ENCODE measurements around the gene PRKN.
"Not testable (repeated sequence)": the region's sequence is repeated elsewhere in the genome, so short reads cannot be mapped to it uniquely, and the experiment has no call there.

PRKN gene

GRCh38 chr6:162701551-162701950, 26.0 kb downstream of the PRKN start:
- Mint-ChIP-seq H3K9me3 (ENCODE audit: low read depth) (no peaks in the 10 kb centered on the region), H3K27ac (no peak overlapping the region), H3K4me3 (no peak overlapping the region), H3K36me3 (peaks cover 9% of the 10 kb centered on the region), H3K27me3 (no peaks in the 10 kb centered on the region), H3K4me1 (ENCODE audit: low read depth) (no peaks in the 10 kb centered on the region)

DNA sequence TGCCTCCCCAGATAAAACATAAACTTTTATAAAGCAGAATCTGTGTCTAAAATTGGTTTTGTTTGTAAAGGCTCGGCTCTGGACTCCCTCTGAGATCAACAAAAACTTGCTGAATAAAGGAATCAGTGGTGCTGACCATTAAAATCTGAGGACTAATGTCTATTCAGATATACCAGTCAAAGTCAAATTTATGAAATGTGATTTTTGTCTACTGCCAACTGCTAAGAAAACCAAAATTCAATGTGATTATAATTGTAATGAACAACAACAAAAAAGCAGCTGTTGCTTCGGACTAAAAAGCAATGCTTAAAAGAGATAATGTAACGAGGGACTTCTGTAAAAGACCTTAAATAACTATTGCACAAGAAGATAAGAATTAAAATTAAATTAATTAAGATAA, 26.6 kb downstream of the PRKN start:
- Mint-ChIP-seq H3K9me3 (ENCODE audit: low read depth) (no peaks in the 10 kb centered on the region), H3K27me3 (no peaks in the 10 kb centered on the region), H3K4me3 (no peak overlapping the region), H3K36me3 (peaks cover 9% of the 10 kb centered on the region), H3K4me1 (ENCODE audit: low read depth) (no peaks in the 10 kb centered on the region), H3K27ac (no peak overlapping the region)

- no peaks in the 10 kb centered on the region for H3K9me3 Mint-ChIP-seq (ENCODE audit: low read depth)
- no peak overlapping the region for H3K27ac Mint-ChIP-seq
- H3K36me3 Mint-ChIP-seq = peaks cover 6% of the 10 kb centered on the region
- no peak overlapping the region for H3K4me3 Mint-ChIP-seq
- H3K4me1 Mint-ChIP-seq (ENCODE audit: low read depth) = no peaks in the 10 kb centered on the region
- no peaks in the 10 kb centered on the region for H3K27me3 Mint-ChIP-seq
These were observed 27.6 kb downstream of the PRKN start for GRCh38 chr6:162699961-162700360.

GRCh38 chr6:162698440-162698839, 29.1 kb downstream of the PRKN start:
- Mint-ChIP-seq H3K27ac (no peak overlapping the region), H3K36me3 (peaks cover 4% of the 10 kb centered on the region)

DNA sequence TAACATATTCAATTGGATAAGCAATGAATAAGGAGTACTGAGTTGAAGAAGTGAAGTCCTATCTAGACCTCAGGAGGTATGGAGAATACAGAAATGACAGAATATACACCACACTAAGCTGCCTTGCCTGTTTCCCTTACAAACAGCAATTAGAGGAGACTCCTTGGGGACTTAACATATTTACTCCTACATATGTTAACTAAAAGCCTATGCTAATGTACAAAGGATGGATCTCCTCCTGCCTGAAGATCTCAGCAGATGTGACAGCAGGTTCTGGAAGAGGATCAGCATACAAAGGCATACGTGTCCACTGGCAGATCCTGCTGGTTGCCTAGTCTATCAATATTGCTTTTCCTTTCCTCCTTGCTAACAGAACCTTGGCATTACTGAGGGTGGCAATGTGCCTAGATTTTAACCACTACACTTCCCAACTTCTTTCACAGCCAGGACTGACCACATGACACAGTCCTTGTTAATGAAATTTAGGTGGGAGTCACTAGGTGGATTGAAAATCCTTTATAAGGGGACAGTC, 29.6 kb downstream of the PRKN start:
- H3K4me3 Mint-ChIP-seq = no peak overlapping the region
- H3K9me3 Mint-ChIP-seq (ENCODE audit: low read depth) = no peaks in the 10 kb centered on the region
- H3K36me3 Mint-ChIP-seq = peaks cover 6% of the 10 kb centered on the region
- no peaks in the 10 kb centered on the region for H3K27me3 Mint-ChIP-seq
- H3K4me1 Mint-ChIP-seq (ENCODE audit: low read depth) = no peaks in the 10 kb centered on the region
- no peak overlapping the region for H3K27ac Mint-ChIP-seq

More at GRCh38 chr6:162698440-162698839, 29.1 kb downstream of the PRKN start:
- no peaks in the 10 kb centered on the region for H3K4me1 Mint-ChIP-seq (ENCODE audit: low read depth)
- no peaks in the 10 kb centered on the region for H3K27me3 Mint-ChIP-seq
- H3K9me3 Mint-ChIP-seq (ENCODE audit: low read depth) = no peaks in the 10 kb centered on the region
- no peak overlapping the region for H3K4me3 Mint-ChIP-seq

- Mint-ChIP-seq H3K27me3 (no peaks in the 10 kb centered on the region), H3K9me3 (ENCODE audit: low read depth) (no peaks in the 10 kb centered on the region), H3K4me3 (no peak overlapping the region), H3K36me3 (peaks cover 8% of the 10 kb centered on the region), H3K27ac (no peak overlapping the region), H3K4me1 (ENCODE audit: low read depth) (no peaks in the 10 kb centered on the region)
These were observed 37.4 kb downstream of the PRKN start for GRCh38 chr6:162690158-162690557.

GRCh38 chr6:162688751-162689345, 38.7 kb downstream of the PRKN start:
- Mint-ChIP-seq H3K4me1 (ENCODE audit: low read depth) (no peaks in the 10 kb centered on the region), H3K4me3 (no peak overlapping the region), H3K9me3 (ENCODE audit: low read depth) (no peaks in the 10 kb centered on the region), H3K27me3 (no peaks in the 10 kb centered on the region), H3K36me3 (peaks cover 8% of the 10 kb centered on the region), H3K27ac (no peak overlapping the region)

DNA sequence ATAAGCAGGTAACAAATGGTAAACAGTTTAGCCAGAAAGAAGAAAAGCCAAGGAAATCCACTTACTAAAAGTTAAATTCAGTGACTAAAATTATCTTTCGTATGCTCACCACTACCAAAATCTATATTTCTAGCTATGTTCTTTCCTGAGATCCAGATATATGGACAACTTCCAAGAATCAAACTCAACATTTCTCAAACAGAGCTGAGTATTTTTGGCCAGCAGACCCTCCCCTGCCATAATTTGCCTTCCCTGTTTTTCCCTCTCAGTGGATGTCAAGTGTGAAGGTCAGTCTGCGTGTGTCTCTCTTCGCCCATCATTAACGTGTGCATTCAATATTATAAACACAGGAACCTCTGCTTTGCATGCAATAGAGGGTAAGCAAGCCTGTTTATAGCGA, 42.0 kb downstream of the PRKN start:
- no peaks in the 10 kb centered on the region for H3K27me3 Mint-ChIP-seq
- no peak overlapping the region for H3K27ac Mint-ChIP-seq

GRCh38 chr6:162684961-162685360, 42.6 kb downstream of the PRKN start:
- peaks cover 5% of the 10 kb centered on the region for H3K36me3 Mint-ChIP-seq
- H3K9me3 Mint-ChIP-seq (ENCODE audit: low read depth) = no peaks in the 10 kb centered on the region
- H3K27me3 Mint-ChIP-seq = no peaks in the 10 kb centered on the region
- H3K27ac Mint-ChIP-seq = no peak overlapping the region
- H3K4me1 Mint-ChIP-seq (ENCODE audit: low read depth) = no peaks in the 10 kb centered on the region
- H3K4me3 Mint-ChIP-seq = no peak overlapping the region

More for the DNA sequence above, 42.0 kb downstream of the PRKN start:
- H3K36me3 Mint-ChIP-seq = peaks cover 5% of the 10 kb centered on the region
- no peaks in the 10 kb centered on the region for H3K4me1 Mint-ChIP-seq (ENCODE audit: low read depth)
- H3K9me3 Mint-ChIP-seq (ENCODE audit: low read depth) = no peaks in the 10 kb centered on the region
- H3K4me3 Mint-ChIP-seq = no peak overlapping the region

GRCh38 chr6:162684052-162684451, 43.5 kb downstream of the PRKN start:
- Mint-ChIP-seq H3K9me3 (ENCODE audit: low read depth) (no peaks in the 10 kb centered on the region), H3K27me3 (no peaks in the 10 kb centered on the region), H3K4me1 (ENCODE audit: low read depth) (no peaks in the 10 kb centered on the region), H3K36me3 (peaks cover 8% of the 10 kb centered on the region), H3K27ac (no peak overlapping the region), H3K4me3 (no peak overlapping the region)

DNA sequence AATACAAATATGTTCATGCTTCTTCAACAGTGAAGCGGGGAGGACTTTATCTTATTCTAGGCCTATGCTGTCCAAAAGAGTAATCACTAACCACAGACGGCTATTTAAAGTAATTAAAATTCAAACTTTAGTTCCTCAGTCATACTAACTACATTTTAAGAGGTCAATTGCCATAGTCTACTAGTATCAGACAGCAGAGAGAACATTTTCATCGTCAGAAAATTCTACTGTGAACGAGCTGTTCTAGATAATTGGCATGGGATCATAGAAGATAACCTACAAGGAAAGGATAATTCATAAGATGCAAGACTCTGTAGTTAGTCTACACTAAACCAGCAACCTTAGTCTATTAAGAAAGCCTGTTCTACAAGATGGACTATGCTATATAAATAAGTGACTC, 44.4 kb downstream of the PRKN start:
- Mint-ChIP-seq H3K36me3 (peaks cover 8% of the 10 kb centered on the region), H3K27me3 (no peaks in the 10 kb centered on the region), H3K4me1 (ENCODE audit: low read depth) (no peaks in the 10 kb centered on the region), H3K27ac (no peak overlapping the region), H3K4me3 (no peak overlapping the region), H3K9me3 (ENCODE audit: low read depth) (no peaks in the 10 kb centered on the region)

- H3K27me3 Mint-ChIP-seq = no peaks in the 10 kb centered on the region
- H3K4me1 Mint-ChIP-seq (ENCODE audit: low read depth) = no peaks in the 10 kb centered on the region
- H3K4me3 Mint-ChIP-seq = no peak overlapping the region
- H3K27ac Mint-ChIP-seq = no peak overlapping the region
- peaks cover 6% of the 10 kb centered on the region for H3K36me3 Mint-ChIP-seq
- H3K9me3 Mint-ChIP-seq (ENCODE audit: low read depth) = peaks cover under 1% of the 10 kb centered on the region
These were observed 46.1 kb downstream of the PRKN start for GRCh38 chr6:162681447-162681846.

DNA sequence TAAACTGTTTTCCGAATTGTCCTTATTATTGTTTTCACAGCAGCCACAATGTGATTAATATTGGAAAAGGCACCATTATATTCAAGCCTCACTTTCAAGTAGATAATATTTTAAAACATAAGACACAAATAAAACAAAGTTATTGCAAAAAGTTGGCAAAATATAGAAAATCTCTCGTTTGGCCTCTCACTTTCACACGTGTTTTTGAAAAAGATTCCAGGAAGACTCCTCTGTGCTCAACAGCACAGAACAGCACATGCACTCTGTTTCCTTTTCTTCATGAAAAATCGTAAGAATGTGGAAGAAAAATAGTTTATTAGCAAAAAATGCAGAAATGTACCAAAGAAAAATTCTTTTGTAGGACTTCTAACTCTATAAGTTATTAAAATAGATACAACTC, 46.7 kb downstream of the PRKN start:
- Mint-ChIP-seq H3K4me3 (no peak overlapping the region), H3K4me1 (ENCODE audit: low read depth) (no peaks in the 10 kb centered on the region), H3K36me3 (peaks cover 6% of the 10 kb centered on the region), H3K9me3 (ENCODE audit: low read depth) (peaks cover 6% of the 10 kb centered on the region), H3K27me3 (no peaks in the 10 kb centered on the region), H3K27ac (no peak overlapping the region)

DNA sequence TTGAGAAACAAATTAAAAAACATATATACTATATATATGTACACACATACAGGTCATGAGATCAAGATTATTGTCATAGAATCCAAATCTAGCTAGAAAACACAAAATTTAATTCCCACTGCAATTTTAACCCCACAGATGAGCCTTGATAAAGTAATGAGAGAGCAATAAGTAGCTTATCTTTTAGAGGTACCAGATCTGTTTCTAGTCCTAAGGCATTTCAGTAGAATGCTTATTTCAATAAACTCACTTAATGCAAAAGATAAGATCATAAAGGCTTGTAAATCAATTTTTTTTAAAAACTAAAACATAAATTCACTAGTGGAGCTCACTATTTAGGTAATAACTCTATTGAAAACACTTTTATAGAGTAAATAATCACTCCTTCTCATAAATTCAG, 47.2 kb downstream of the PRKN start:
- no peaks in the 10 kb centered on the region for H3K27me3 Mint-ChIP-seq
- H3K9me3 Mint-ChIP-seq (ENCODE audit: low read depth) = peaks cover 6% of the 10 kb centered on the region
- no peaks in the 10 kb centered on the region for H3K4me1 Mint-ChIP-seq (ENCODE audit: low read depth)
- H3K27ac Mint-ChIP-seq = no peak overlapping the region
- H3K36me3 Mint-ChIP-seq = peaks cover 6% of the 10 kb centered on the region
- no peak overlapping the region for H3K4me3 Mint-ChIP-seq

DNA sequence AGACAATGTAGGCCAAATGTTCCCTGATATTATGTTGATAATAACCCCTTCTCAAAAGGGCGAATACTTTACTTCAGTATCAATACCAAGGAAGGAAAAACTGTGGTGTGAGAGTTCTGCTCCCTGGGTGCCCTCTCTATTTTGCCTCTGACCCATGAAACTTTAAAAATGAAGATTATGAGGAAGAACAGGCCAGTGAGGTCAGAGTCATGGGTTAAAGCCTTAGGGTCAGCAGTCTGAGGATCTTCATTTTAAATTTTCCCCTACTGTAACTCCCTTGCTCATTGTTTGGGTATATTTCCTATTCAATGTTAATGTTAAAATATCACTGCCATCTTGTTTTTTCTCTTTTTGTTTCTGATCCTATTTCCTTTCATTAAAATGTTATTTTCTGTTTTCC, 47.9 kb downstream of the PRKN start:
- H3K27ac Mint-ChIP-seq = no peak overlapping the region
- H3K4me1 Mint-ChIP-seq (ENCODE audit: low read depth) = no peaks in the 10 kb centered on the region
- peaks cover 6% of the 10 kb centered on the region for H3K9me3 Mint-ChIP-seq (ENCODE audit: low read depth)
- H3K27me3 Mint-ChIP-seq = no peaks in the 10 kb centered on the region
- H3K36me3 Mint-ChIP-seq = peaks cover 6% of the 10 kb centered on the region
- H3K4me3 Mint-ChIP-seq = no peak overlapping the region

DNA sequence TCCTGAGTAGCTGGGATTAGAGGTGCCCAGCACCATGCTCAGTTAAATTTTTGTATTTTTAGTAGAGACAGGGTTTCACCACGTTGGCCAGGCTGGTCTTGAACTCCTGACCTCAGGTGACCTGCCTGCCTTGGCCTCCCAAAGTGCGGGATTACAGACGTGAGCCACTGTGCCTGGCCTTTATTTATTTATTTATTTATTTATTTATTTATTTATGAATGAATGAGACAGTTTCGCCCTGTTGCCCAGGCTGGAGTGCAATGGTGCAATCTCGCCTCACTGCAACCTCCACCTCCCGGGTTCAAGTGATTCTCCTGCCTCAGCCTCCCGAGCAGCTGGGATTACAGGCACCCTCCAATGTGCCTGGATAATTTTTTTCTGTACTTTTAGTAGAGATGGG, 48.7 kb downstream of the PRKN start:
- H3K27me3 Mint-ChIP-seq; H3K9me3 Mint-ChIP-seq (ENCODE audit: low read depth); H3K27ac Mint-ChIP-seq; H3K4me1 Mint-ChIP-seq (ENCODE audit: low read depth); H3K36me3 Mint-ChIP-seq; H3K4me3 Mint-ChIP-seq: not testable (repeated sequence)

All from activated naive CD8-positive, alpha-beta T cell (primary cell).